Parathyroid adenoma (tissue), 2 donors: ENCODE data around the gene CDYL2.
"Not testable (repeated sequence)": the region's sequence is repeated elsewhere in the genome, so short reads cannot be mapped to it uniquely, and the experiment has no call there.

Source experiments
- H2AFZ ChIP-seq: fragments of 300-600 bp; sonication (generic); one replicate; pipeline ENCODE4 v1.7.0; 2017; ENCODE audit warnings: antibody characterized with exemption, mild to moderate bottlenecking
- H3K27ac ChIP-seq: fragments of 300-600 bp; sonication (generic); one replicate; pipeline ENCODE4 v1.7.0; 2017
- H3K27me3 ChIP-seq: fragments of 300-600 bp; sonication (generic); one replicate; pipeline ENCODE4 v1.7.0; 2017; ENCODE audit warnings: low read length; ENCODE audit not compliant: control insufficient read depth, insufficient read depth
- H3K36me3 ChIP-seq: fragments of 300-600 bp; sonication (generic); one replicate; pipeline ENCODE4 v1.7.0; 2017; ENCODE audit warnings: low read length; ENCODE audit not compliant: control insufficient read depth, insufficient read depth
- H3K4me1 ChIP-seq: fragments of 300-600 bp; sonication (generic); one replicate; pipeline ENCODE4 v1.7.0; 2017; ENCODE audit warnings: control low read depth
- H3K4me2 ChIP-seq: fragments of 300-600 bp; sonication (generic); one replicate; pipeline ENCODE4 v1.7.0; 2017; ENCODE audit warnings: low read length
- H3K4me3 ChIP-seq: fragments of 300-600 bp; sonication (generic); one replicate; pipeline ENCODE4 v1.7.0; 2017; ENCODE audit warnings: low read depth, low read length
- H3K79me2 ChIP-seq: fragments of 300-600 bp; sonication (generic); one replicate; pipeline ENCODE4 v1.7.0; 2017; ENCODE audit warnings: control low read depth
- H3K9ac ChIP-seq: fragments of 300-600 bp; sonication (generic); one replicate; pipeline ENCODE4 v1.7.0; 2017; ENCODE audit warnings: mild to moderate bottlenecking
- H3K9me3 ChIP-seq: fragments of 300-600 bp; sonication (generic); one replicate; pipeline ENCODE4 v1.7.0; 2017; ENCODE audit warnings: low read length; ENCODE audit not compliant: control insufficient read depth
- TF ChIP-seq, protein P1 (sequence below): fragments of 300-600 bp; sonication (generic); IDR thresholded peaks from one replicate; pipeline ENCODE4 v1.7.0; 2017; ENCODE audit warnings: antibody characterized with exemption, mild to moderate bottlenecking
- donor health status: primary hyperparathyroidism.

The CDYL2 gene

DNA sequence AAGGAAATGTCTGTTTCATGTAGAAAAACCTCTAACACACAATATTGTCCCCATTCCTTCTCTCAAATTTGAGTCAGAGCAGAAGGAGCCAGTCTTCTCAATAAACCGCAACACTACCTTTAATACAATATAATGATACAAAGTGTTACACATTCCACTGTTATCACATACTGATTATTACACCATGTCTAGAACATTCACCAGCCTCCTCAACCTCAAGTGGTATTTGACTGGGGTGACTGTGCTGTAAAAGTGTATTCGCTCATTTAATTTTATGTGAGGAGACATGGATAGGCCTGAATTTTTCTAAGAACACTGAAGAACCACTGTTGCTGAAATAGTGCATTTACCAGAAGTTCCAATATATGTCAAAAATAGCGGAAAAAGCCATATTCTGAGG is 10.3 kb downstream of the CDYL2 start:
- H3K9ac ChIP-seq: no peak overlapping the region
- H3K9me3 ChIP-seq: no peaks in the 10 kb centered on the region
- no peak overlapping the region for H3K27ac ChIP-seq
- H3K79me2 ChIP-seq: no peaks in the 10 kb centered on the region
- H3K27me3 ChIP-seq: no peaks in the 10 kb centered on the region
- TF ChIP-seq, protein P1, sequence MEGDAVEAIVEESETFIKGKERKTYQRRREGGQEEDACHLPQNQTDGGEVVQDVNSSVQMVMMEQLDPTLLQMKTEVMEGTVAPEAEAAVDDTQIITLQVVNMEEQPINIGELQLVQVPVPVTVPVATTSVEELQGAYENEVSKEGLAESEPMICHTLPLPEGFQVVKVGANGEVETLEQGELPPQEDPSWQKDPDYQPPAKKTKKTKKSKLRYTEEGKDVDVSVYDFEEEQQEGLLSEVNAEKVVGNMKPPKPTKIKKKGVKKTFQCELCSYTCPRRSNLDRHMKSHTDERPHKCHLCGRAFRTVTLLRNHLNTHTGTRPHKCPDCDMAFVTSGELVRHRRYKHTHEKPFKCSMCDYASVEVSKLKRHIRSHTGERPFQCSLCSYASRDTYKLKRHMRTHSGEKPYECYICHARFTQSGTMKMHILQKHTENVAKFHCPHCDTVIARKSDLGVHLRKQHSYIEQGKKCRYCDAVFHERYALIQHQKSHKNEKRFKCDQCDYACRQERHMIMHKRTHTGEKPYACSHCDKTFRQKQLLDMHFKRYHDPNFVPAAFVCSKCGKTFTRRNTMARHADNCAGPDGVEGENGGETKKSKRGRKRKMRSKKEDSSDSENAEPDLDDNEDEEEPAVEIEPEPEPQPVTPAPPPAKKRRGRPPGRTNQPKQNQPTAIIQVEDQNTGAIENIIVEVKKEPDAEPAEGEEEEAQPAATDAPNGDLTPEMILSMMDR: no peak
- H2AFZ ChIP-seq: no peak overlapping the region
- H3K36me3 ChIP-seq: no peaks in the 10 kb centered on the region
- H3K4me2 ChIP-seq: no peak overlapping the region
- H3K4me3 ChIP-seq: no peak overlapping the region
- H3K4me1 ChIP-seq: no peaks in the 10 kb centered on the region

DNA sequence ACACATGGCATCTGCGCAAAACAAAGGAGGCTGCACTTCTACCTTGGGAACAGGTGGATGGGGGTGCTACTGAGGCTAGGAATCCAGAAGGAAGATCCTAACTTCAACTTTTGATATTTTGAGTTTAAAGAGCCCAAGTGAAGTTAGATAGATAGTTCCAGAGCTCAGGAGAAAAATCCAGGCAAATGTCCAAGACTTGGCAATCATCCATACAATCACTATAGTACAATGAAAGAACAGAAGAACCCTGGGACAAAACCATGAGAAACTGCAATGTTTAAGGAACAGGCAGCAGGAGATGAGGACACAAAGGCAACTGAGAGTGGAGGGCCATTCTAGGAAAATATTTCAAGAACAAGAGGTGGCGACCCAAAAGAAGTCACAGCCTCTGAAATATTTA is 12.4 kb downstream of the CDYL2 start:
- no peak overlapping the region for H3K4me2 ChIP-seq
- no peaks in the 10 kb centered on the region for H3K4me1 ChIP-seq
- no peaks in the 10 kb centered on the region for H3K36me3 ChIP-seq
- no peak overlapping the region for H2AFZ ChIP-seq
- H3K9me3 ChIP-seq: no peaks in the 10 kb centered on the region
- no peaks in the 10 kb centered on the region for H3K79me2 ChIP-seq
- TF ChIP-seq, protein P1: no peak
- H3K9ac ChIP-seq: no peak overlapping the region
- H3K27me3 ChIP-seq: no peaks in the 10 kb centered on the region
- H3K4me3 ChIP-seq: no peak overlapping the region
- H3K27ac ChIP-seq: no peak overlapping the region

DNA sequence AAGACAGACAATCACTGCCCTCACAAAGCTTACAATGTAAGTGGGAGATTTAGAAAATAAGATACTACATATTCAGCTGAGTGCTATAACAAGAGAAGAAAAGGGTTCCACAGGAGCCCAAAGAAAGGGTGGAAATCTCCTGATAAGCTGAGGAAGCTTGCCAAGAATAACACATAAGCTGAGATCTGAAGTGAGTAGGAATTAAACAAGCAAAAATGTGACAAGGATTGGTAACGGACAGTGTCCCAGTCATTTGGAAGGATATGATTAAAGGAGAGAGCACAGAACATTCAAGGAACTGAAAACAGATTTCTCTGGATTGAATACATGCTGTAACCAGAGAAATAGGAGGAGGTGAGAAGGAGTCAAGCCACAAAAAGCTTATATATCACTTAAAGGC is 13.0 kb downstream of the CDYL2 start:
- no peak overlapping the region for H3K9ac ChIP-seq
- no peak overlapping the region for H3K27ac ChIP-seq
- no peaks in the 10 kb centered on the region for H3K4me1 ChIP-seq

DNA sequence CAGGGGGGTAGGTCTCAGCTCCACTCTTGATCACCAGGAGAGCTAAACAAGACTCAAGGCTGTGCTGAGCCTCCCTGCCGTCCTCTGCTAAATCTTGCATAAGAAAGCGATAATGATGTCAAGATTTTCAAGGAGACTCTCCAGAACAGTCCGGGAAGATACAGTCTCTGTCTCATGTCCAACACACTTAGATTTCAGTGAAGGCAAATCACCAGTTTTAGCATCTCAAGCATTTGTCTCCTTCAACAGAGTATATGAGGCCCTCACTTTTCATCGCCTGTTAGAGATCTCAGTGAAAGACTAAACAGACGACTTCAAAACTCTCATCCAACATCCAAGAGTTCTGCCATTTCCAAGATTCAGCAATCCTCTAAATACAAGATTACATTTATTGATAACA is 13.6 kb downstream of the CDYL2 start:
- TF ChIP-seq, protein P1: no peak
- Histone ChIP-seq H3K9me3 (no peaks in the 10 kb centered on the region), H3K9ac (no peak overlapping the region), H3K4me2 (no peak overlapping the region), H3K4me3 (no peak overlapping the region), H3K27ac (no peak overlapping the region), H3K36me3 (no peaks in the 10 kb centered on the region), H3K27me3 (no peaks in the 10 kb centered on the region), H2AFZ (no peak overlapping the region), H3K4me1 (no peaks in the 10 kb centered on the region), H3K79me2 (no peaks in the 10 kb centered on the region)

More for the DNA sequence above, 13.0 kb downstream of the CDYL2 start:
- Histone ChIP-seq H3K9me3 (no peaks in the 10 kb centered on the region), H3K4me3 (no peak overlapping the region), H3K4me2 (no peak overlapping the region), H2AFZ (no peak overlapping the region), H3K79me2 (no peaks in the 10 kb centered on the region), H3K27me3 (no peaks in the 10 kb centered on the region), H3K36me3 (no peaks in the 10 kb centered on the region)
- TF ChIP-seq, protein P1: no peak

DNA sequence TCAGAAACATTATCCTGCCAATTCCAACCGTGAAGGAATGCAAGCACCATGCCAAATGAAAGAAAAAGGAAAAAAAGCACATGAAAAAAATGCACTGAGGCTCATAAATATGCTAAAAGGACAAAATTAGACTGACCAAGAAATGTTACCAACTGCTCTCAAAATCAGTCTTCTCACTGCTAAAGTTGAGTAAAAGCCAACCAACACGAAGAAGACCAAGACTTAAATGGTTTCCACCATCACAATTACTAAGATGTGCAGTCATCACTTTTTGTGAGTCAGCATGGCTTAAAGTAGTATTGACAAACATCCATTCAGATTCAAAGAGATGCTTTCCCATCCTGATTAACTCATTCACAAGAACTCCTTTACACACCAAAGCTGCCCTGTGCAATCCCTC is 16.4 kb downstream of the CDYL2 start:
- Histone ChIP-seq H3K9ac (no peak overlapping the region), H3K4me2 (no peak overlapping the region), H3K4me3 (no peak overlapping the region), H3K36me3 (no peaks in the 10 kb centered on the region), H3K27ac (no peak overlapping the region), H3K27me3 (no peaks in the 10 kb centered on the region), H2AFZ (no peak overlapping the region), H3K4me1 (no peaks in the 10 kb centered on the region), H3K79me2 (no peaks in the 10 kb centered on the region), H3K9me3 (no peaks in the 10 kb centered on the region)
- TF ChIP-seq, protein P1: no peak

DNA sequence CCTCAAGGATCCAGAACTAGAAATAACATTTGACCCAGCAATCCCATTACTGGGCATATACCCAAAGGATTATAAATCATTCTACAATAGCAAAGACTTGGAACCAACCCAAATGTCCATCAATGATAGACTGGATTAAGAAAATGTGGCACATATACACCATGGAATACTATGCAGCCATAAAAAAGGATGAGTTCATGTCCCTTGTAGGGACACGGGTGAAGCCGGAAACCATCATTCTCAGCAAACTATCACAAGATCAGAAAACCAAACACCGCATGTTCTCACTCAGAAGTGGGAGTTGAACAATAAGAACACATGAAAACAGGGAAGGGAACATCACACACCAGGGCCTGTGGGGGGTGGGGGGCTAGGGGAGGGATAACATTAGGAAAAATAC is 17.8 kb downstream of the CDYL2 start:
- H3K27me3 ChIP-seq, H3K4me2 ChIP-seq, H3K79me2 ChIP-seq, H2AFZ ChIP-seq, H3K4me1 ChIP-seq, H3K9ac ChIP-seq, H3K4me3 ChIP-seq, H3K9me3 ChIP-seq, H3K27ac ChIP-seq, H3K36me3 ChIP-seq: not testable (repeated sequence)
